HepG2 (cell line): ENCODE results near the gene MT4. TPM values are rescaled to one million over a fixed set of nuclear protein-coding genes. Genes with fewer than 3 reads are reported as not detected.

Experiments used
- CBFB ChIP-seq: sonication (generic); formaldehyde crosslinking; IDR thresholded peaks from 2 replicates; pipeline ENCODE4 v1.4.0; 2020; ENCODE audit warnings: missing genetic modification reagents
- CSRNP2 ChIP-seq: sonication (generic); formaldehyde crosslinking; conservative IDR thresholded peaks from 2 replicates; pipeline ENCODE4 v1.8.0; 2022; ENCODE audit warnings: low read depth, missing genetic modification reagents
- EP300 ChIP-seq, 3 experiments: sonication (generic) in 1 of 3; formaldehyde crosslinking in 1 of 3; IDR thresholded peaks; 2 replicates each; pipeline versions ENCODE4 v1.5.1 to v1.6.1; 2011 to 2020; ENCODE audit warnings: low read depth in 2 of 3, low read length in 2 of 3, borderline replicate concordance in 1 of 3, improper control_type of control experiment in 1 of 3, mild to moderate bottlenecking in 1 of 3, missing genetic modification reagents in 1 of 3, moderate library complexity in 1 of 3
- HIVEP1 ChIP-seq: sonication (generic); formaldehyde crosslinking; IDR thresholded peaks from 2 replicates; pipeline ENCODE4 v1.4.0; 2020; ENCODE audit warnings: mild to moderate bottlenecking, missing genetic modification reagents
- HMGXB4 ChIP-seq, 2 experiments: sonication (generic) in 1 of 2; formaldehyde crosslinking in 1 of 2; IDR thresholded peaks; 2 replicates each; pipeline versions ENCODE4 v1.4.0 to v1.6.1; 2018 to 2020; ENCODE audit warnings: missing genetic modification reagents in 2 of 2, borderline replicate concordance in 1 of 2, low read depth in 1 of 2, mild to moderate bottlenecking in 1 of 2, missing biosample characterization in 1 of 2
- IRF2 ChIP-seq: IDR thresholded peaks from 2 replicates; pipeline ENCODE4 v1.6.1; 2018; ENCODE audit warnings: missing genetic modification reagents, missing compliant biosample characterization
- NFIB ChIP-seq: sonication (generic); formaldehyde crosslinking; IDR thresholded peaks from 2 replicates; pipeline ENCODE4 v1.9.0; 2021; ENCODE audit warnings: missing genetic modification reagents, mild to moderate bottlenecking, borderline replicate concordance
- SRSF4 ChIP-seq: fragments of 200-400 bp; formaldehyde crosslinking; IDR thresholded peaks from one replicate; pipeline ENCODE4 v1.6.1; 2018; ENCODE audit warnings: mild to moderate bottlenecking, low read depth, low read length, moderate library complexity; ENCODE audit not compliant: poor library complexity, severe bottlenecking
- ZBTB3 ChIP-seq: sonication (generic); formaldehyde crosslinking; IDR thresholded peaks from 2 replicates; pipeline ENCODE4 v1.4.0; 2020; ENCODE audit warnings: low read depth, mild to moderate bottlenecking, moderate library complexity, missing genetic modification reagents, borderline replicate concordance
- ZFX ChIP-seq: sonication (generic); formaldehyde crosslinking; IDR thresholded peaks from 2 replicates; pipeline ENCODE4 v1.4.0; 2020; ENCODE audit warnings: mild to moderate bottlenecking, low read depth, missing genetic modification reagents, moderate library complexity
- ZNF710 ChIP-seq: sonication (generic); formaldehyde crosslinking; IDR thresholded peaks from 2 replicates; pipeline ENCODE4 v1.5.0; 2020; ENCODE audit warnings: mild to moderate bottlenecking, missing genetic modification reagents, borderline replicate concordance
- ZNF850 ChIP-seq: sonication (generic); formaldehyde crosslinking; conservative IDR thresholded peaks from 2 replicates; pipeline ENCODE4 v1.9.0; 2021; ENCODE audit warnings: mild to moderate bottlenecking, missing genetic modification reagents
- polyA plus RNA-seq, 8 experiments: library from polyadenylated mRNA; depleted of rRNA in 3 of 8; stranded (reverse) in 7 of 8; unstranded in 1 of 8; fragments of >200 nt; fragmentation: Illumina TruSeq in 4 of 8; extraction: Trizol in 4 of 8; gene quantifications; 2 replicates each; pipeline versions ENCODE4 v1.2.1 to v1.2.3, GENCODE V29; 2011 to 2016; ENCODE audit warnings: low read depth in 4 of 8, missing spikeins in 1 of 8, mixed read lengths in 1 of 8; ENCODE audit not compliant: insufficient read depth in 1 of 8
- total RNA-seq, 5 experiments: library from RNA; depleted of rRNA; stranded (reverse); fragments of >200 nt; fragmentation: Illumina TruSeq; extraction: Trizol; gene quantifications; 2 replicates each; pipeline ENCODE4 v1.2.3, GENCODE V29; 2016; ENCODE audit warnings: low read depth in 1 of 5
- TF ChIP-seq, protein P1 (sequence below): sonication (generic); formaldehyde crosslinking; IDR thresholded peaks from 2 replicates; pipeline ENCODE4 v1.8.0; 2022; ENCODE audit warnings: mild to moderate bottlenecking, missing genetic modification reagents; ENCODE audit not compliant: insufficient replicate concordance
- TF ChIP-seq, protein P2 (sequence below): sonication (generic); formaldehyde crosslinking; IDR thresholded peaks from 2 replicates; pipeline ENCODE4 v1.4.0; 2020; ENCODE audit warnings: mild to moderate bottlenecking, missing genetic modification reagents, borderline replicate concordance
- TF ChIP-seq, protein P3 (sequence below): sonication (generic); formaldehyde crosslinking; IDR thresholded peaks from 2 replicates; pipeline ENCODE4 v1.5.1; 2020; ENCODE audit warnings: missing genetic modification reagents, mild to moderate bottlenecking, borderline replicate concordance

MT4 gene
- total and polyA plus RNA-seq, 2 of the 13 experiments (the other 11 are each of a cell fraction or from before 2014, with no cell fraction given), result not detected

GRCh38 chr16:56608043-56608875, 43.4 kb downstream of the MT4 start, which contains the start of gene MT2A (continued):
- TF ChIP-seq HMGXB4 (CRISPR knock-in tag; IDR thresholded peaks at IDR 0.05; ENCODE audit: borderline replicate concordance in 1 of 2, low read depth in 1 of 2) (peak; percentile 66 to 77; a peak in 3 of 4 replicates), CSRNP2 (CRISPR knock-in tag) (no peak; the same call in 1 of the 2 replicates), ZFX (CRISPR knock-in tag) (peak; percentile 80; the same call in 1 of the 2 replicates), ZNF710 (CRISPR knock-in tag) (peak; percentile 86), IRF2 (CRISPR knock-in tag) (no peak), ZBTB3 (CRISPR knock-in tag) (no peak), CBFB (CRISPR knock-in tag) (peak; percentile 78; the same call in 1 of the 2 replicates), NFIB (no peak), HIVEP1 (CRISPR knock-in tag) (peak; percentile 60; the same call in 1 of the 2 replicates), ZNF850 (CRISPR knock-in tag) (0 out of 2 replicates have a peak, but pooled peaks have one; percentile 11), EP300 (IDR thresholded peaks at IDR 0.05; ENCODE audit: low read depth in 2 of 2, low read length in 2 of 2) (peak in 1 of 2 experiments; percentile 22; a peak in 2 of 4 replicates), EP300 (CRISPR knock-in tag; IDR thresholded peaks at IDR 0.05; ENCODE audit: borderline replicate concordance) (peak; percentile 48; the same call in 1 of the 2 replicates), SRSF4 (no peak)
- TF ChIP-seq, protein P1, sequence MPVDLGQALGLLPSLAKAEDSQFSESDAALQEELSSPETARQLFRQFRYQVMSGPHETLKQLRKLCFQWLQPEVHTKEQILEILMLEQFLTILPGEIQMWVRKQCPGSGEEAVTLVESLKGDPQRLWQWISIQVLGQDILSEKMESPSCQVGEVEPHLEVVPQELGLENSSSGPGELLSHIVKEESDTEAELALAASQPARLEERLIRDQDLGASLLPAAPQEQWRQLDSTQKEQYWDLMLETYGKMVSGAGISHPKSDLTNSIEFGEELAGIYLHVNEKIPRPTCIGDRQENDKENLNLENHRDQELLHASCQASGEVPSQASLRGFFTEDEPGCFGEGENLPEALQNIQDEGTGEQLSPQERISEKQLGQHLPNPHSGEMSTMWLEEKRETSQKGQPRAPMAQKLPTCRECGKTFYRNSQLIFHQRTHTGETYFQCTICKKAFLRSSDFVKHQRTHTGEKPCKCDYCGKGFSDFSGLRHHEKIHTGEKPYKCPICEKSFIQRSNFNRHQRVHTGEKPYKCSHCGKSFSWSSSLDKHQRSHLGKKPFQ (CRISPR knock-in tag), result peak; percentile 94
- TF ChIP-seq, protein P2, sequence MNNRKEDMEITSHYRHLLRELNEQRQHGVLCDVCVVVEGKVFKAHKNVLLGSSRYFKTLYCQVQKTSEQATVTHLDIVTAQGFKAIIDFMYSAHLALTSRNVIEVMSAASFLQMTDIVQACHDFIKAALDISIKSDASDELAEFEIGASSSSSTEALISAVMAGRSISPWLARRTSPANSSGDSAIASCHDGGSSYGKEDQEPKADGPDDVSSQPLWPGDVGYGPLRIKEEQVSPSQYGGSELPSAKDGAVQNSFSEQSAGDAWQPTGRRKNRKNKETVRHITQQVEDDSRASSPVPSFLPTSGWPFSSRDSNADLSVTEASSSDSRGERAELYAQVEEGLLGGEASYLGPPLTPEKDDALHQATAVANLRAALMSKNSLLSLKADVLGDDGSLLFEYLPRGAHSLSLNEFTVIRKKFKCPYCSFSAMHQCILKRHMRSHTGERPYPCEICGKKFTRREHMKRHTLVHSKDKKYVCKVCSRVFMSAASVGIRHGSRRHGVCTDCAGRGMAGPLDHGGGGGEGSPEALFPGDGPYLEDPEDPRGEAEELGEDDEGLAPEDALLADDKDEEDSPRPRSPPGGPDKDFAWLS, result no peak
- TF ChIP-seq, protein P3, sequence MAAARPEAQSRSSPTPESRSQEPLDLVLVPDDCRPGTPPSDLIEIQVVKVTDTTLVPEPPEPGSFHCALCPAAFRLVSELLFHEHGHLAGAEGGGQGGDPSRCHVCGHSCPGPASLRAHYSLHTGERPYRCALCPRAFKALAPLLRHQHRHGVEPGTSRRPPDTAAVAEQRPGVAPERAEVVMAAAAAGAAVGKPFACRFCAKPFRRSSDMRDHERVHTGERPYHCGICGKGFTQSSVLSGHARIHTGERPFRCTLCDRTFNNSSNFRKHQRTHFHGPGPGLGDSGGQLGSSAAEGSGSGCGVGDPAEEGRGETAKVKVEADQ (CRISPR knock-in tag), result peak; percentile 70; the same call in 1 of the 2 replicates
